ENCODE results near the gene TMEM63B. TPM values are rescaled to one million over a fixed set of nuclear protein-coding genes. Genes with fewer than 3 reads are reported as not detected.

TMEM63B gene
- total RNA-seq, 3 donors from 2014 or later, result 57.0 to 108 (median 79.6) TPM

- Histone ChIP-seq H3K36me3 (ENCODE audit: low read depth) (no peaks in the 10 kb centered on the region), H3K4me3 (no peak overlapping the region), H3K4me1 (ENCODE audit: low read depth) (no peaks in the 10 kb centered on the region), H3K9me3 (no peaks in the 10 kb centered on the region)
- no peak for DNase-seq
- no peak for TF ChIP-seq CTCF (IDR thresholded peaks at IDR 0.05)
- intact Hi-C loops (cut with DNase I, micrococcal nuclease), result no loop called here
- ATAC-seq, result no peak
These were observed 35.7 kb downstream of the TMEM63B start for GRCh38 chr6:44162876-44163625.

GRCh38 chr6:44166116-44166515 lies 38.8 kb downstream of the TMEM63B start:
- H3K4me3 ChIP-seq, result no peak overlapping the region
- H3K9me3 ChIP-seq, result no peaks in the 10 kb centered on the region
- DNase-seq (no peak), ATAC-seq (no peak)
- H3K36me3 ChIP-seq (ENCODE audit: low read depth), result no peaks in the 10 kb centered on the region
- peaks cover 8% of the 10 kb centered on the region for H3K4me1 ChIP-seq (ENCODE audit: low read depth)
- TF ChIP-seq CTCF (IDR thresholded peaks at IDR 0.05), result no peak
- intact Hi-C loops (cut with DNase I, micrococcal nuclease), result no loop called here

GRCh38 chr6:44166591-44167184 lies 39.3 kb downstream of the TMEM63B start:
- Histone ChIP-seq H3K4me1 (ENCODE audit: low read depth) (peaks cover 8% of the 10 kb centered on the region), H3K36me3 (ENCODE audit: low read depth) (no peaks in the 10 kb centered on the region), H3K4me3 (no peak overlapping the region), H3K9me3 (no peaks in the 10 kb centered on the region)
- DNase-seq (no peak), ATAC-seq (no peak)
- no peak for TF ChIP-seq CTCF (IDR thresholded peaks at IDR 0.05)
- intact Hi-C loops (cut with DNase I, micrococcal nuclease), result no loop called here

GRCh38 chr6:44167567-44167966 lies 40.2 kb downstream of the TMEM63B start:
- TF ChIP-seq CTCF (IDR thresholded peaks at IDR 0.05), result no peak
- no peak for ATAC-seq
- DNase-seq, result no peak
- Histone ChIP-seq H3K4me1 (ENCODE audit: low read depth) (peaks cover 8% of the 10 kb centered on the region), H3K9me3 (no peaks in the 10 kb centered on the region), H3K36me3 (ENCODE audit: low read depth) (no peaks in the 10 kb centered on the region), H3K4me3 (no peak overlapping the region)
- intact Hi-C loops (cut with DNase I, micrococcal nuclease), result no loop called here

GRCh38 chr6:44169154-44169553 lies 41.8 kb downstream of the TMEM63B start:
- Histone ChIP-seq H3K36me3 (ENCODE audit: low read depth) (no peaks in the 10 kb centered on the region), H3K4me1 (ENCODE audit: low read depth) (peaks cover 8% of the 10 kb centered on the region), H3K4me3 (no peak overlapping the region), H3K9me3 (no peaks in the 10 kb centered on the region)
- DNase-seq, result peak in 2 of 3 donors; percentile 72 to 85
- ATAC-seq, result peak; percentile 61
- no peak for TF ChIP-seq CTCF (IDR thresholded peaks at IDR 0.05)
- intact Hi-C loops (cut with DNase I, micrococcal nuclease), result no loop called here
